ENCODE measurements around the gene SELENOH.

Gene SELENOH

DNA sequence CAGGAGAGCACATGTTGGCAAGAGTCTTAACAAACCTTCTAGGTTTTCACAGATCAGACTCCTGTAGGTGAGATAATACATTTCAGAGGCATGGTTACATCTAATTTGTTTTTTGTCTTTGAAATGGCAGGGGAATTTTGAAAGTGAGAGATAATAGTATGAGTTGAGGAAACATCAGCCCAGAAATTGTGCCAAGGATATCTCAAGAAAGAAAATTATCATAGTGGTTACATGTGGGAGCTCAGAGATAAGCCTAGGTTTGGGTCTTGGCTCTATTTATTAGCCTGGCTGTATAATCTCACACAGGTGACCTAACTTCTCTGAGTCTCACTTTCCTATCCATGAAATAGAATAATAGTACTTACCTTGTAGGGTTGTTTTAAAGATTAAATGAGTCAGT, 9.9 kb downstream of the SELENOH start:
- no peak for DNase-seq

DNA sequence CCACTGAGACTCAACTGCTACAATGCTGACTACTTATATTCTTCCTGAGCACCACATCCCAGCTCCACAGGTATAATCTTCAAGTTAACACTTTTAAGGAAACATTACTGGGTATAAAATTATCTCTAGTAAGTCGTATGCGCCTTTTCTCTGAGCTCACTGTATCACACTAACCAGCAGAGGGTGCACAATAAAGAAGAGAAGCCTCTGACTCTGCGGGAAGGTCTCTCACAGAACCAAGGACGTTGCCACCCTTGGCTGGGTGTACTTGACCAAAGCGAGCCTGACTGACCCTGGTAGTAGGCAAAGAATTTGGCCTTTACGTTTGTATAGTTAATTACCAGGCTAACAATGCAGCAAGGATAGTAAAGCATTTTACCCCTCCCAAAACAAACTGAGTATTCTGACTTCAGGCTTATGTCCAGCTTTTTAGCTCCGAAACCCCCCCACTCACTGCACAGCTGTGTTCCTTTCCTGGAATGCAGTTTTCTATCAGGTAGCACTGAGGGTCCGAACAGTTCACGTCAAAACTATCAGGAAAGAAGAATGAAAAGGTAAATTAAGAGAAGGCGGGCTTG, 10.5 kb downstream of the SELENOH start, which contains the start of gene BTBD18:
Gene BTBD18 (minus strand): TSS at position 144 of the 578 bp plus-strand sequence. CDS start 631 bp downstream, outside the sequence.
- DNase-seq = no peak

DNA sequence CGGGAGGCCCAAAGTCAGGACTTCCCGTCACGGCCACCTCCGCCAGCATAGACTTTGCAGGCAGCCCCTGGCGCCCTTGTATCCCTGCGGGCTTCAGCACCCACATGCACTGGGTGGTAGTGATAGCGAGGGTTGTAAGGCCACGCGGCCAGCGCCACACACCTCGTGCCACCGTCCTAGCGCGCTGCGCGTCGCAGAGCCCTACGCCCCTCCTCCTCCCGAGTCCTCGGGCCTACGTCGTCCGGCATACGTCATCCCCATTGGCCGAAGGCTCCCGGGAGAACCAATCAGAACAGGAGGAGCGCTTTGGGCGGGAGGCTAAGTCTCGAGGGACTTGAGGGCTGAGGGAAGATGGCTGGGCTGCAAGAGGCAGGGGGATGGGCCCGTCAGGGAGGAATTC, 11.7 kb downstream of the SELENOH start:
- no peak for DNase-seq

DNA sequence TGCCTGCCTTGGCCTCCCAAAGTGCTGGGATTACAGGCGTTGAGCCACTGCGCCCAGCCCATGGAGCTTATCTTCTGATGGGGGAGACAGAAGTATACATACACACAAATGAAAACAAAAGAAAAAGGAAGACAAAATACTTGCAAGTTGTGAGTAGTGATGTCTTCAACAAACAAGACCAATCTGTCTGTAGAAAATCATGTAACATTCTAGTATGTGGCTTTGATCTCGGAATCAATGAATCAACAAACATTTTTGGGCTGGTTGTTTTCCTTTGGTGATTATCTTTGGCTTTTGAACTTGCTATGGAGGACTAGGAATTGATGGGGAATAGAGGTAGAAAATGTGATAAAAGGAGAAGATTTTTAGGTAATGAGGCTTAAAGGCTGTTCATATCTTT, 16.9 kb downstream of the SELENOH start:
- DNase-seq = no peak

DNA sequence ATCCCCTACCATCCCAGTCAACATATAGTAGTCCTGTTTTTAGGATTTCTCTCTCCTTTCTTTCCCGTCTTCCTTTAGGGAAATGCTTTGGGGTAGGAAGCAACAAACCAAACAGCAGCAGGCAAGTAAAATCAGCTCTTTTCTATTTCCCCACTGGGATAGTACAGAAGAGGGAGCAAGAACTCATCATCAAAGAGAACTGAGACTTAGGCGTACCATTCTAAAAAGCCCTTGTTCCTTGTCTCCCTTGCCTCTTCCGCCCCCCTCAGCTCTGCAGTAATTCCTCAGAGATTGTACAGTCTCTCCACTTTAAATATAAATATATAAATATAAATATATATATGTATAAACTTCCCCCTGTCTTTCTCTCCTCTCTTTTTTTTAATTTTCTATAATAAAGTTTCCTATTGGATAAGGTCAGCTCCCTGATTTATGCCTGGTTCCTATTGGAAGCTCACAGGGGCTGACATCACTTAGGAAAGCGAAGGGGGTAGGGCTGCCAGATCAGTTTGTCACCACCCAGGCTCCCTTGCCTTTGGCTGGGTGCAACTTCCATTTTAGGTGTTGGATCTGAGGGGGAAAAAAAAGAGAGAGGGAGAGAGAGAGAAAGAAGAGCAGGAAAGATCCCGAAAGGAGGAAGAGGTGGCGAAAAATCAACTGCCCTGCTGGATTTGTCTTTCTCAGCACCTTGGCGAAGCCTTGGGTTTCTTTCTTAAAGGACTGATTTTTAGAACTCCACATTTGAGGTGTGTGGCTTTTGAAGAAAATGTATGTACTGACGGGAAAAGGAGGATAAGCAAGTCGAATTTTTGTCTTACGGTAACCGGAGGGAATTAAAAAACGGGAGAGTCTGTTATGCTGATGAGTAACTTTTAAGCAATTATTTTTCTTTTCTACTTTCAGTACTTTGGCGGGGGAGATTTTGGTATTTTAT, 20.3 kb downstream of the SELENOH start, which contains the start of gene CTNND1:
Gene CTNND1 (plus strand): TSS at position 502 of the 934 bp plus-strand sequence. CDS start 29,677 bp downstream, outside the sequence.
- no peak for DNase-seq

DNA sequence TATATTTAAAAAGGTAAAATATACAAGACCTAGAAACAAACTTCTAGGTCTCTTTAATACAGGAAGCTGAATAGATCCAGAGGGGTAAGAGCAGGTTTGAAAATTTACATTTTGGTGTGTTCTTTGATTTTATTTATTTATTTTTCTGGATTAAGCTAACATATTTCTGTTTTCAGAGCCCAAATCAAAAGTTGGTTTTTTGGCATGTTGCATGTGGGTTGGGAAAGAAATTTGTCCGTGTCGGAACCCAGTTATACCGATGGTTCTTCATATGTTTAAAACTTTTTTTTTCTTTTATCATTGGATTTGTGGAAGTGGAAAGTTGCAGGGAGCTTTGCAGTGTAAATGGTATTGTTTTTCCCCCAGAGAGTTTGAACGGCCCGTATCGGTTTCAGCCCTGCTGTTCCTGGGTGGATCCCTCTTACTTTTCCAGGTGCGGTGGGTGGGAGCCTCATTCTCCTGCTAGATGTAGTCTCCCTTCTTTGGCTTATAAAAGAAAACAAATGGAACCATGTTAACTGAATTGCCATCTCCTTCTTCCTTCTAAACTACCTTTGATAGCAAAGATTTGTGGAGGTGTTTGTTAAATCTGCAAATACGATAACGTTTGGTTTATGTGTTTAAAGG, 21.1 kb downstream of the SELENOH start:
- no peak for DNase-seq

DNA sequence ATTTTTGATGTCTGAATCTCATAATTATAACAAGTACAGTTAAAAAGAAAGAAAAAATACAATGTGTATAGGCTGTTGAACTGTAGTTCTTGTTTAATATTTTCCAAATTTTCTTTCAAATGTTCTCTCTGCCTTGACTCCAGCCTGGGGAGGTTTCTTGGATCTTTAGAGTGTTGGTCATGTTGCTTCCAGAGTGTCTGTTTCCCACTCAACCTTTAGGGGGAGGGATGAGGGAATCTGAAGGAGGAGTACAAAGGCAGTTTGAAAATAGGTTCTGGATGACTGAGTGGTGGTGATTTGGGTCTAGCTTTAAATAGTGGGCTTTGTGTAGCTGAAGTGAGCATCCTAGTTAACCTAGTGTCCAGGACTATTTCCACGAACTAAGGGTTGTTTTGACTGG, 22.3 kb downstream of the SELENOH start:
- no peak for DNase-seq

DNA sequence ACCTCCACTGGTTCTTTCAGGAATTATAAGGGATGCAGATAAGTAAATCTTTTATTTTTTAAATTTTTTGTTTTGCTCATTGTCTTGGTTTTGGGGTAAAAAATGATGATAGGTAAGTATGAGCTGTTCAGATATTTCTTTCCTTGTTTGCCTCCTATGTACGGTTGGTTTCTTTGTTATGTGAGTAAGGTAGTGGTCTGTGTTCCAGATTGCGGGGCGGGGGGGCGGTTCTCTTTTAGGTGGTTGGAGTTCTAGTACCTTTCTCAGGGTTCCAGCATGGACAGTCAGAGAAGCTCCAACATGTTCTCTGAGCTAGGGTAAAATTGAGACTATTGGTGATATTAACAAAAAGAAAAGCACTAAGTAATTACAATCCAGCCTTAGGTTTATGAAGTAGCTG, 22.7 kb downstream of the SELENOH start:
- DNase-seq = no peak

DNA sequence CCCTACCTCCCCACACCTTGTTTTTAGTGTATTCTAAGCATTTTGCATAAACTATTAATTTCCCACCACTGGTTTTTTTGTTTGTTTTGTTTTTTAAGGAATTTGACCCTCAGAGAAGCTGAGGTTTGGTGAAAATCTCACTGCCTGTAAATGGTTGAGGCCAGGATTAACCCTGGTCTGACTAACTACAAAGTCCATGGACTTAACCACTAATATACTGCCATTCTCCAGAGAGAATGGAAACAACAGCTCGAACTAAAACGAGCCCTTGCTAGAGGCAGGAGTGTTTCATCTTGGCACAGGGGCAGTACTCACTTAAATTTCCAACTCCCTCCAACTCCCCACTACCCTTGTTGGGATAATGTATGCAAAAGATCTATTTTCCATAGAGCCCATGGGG, 23.3 kb downstream of the SELENOH start:
- no peak for DNase-seq

DNA sequence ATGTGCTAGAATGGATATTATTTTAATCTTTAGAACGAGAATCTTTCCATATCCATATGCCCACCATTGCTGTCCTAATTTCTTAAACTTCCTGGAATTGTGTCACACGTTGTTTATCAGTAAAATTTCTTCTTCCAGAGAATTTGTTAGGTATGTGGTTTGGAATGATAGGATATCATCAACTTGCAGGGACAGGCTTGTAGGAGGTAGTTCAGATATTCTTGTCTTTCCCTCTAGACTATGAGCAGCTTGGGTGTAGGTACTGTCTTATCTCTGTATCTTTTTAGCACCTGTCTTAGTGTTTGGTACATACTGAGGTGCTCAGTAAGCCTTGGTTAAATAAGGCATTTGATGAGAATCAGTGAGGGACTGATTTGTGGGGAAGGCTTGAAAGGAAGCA, 23.7 kb downstream of the SELENOH start:
- DNase-seq = no peak

DNA sequence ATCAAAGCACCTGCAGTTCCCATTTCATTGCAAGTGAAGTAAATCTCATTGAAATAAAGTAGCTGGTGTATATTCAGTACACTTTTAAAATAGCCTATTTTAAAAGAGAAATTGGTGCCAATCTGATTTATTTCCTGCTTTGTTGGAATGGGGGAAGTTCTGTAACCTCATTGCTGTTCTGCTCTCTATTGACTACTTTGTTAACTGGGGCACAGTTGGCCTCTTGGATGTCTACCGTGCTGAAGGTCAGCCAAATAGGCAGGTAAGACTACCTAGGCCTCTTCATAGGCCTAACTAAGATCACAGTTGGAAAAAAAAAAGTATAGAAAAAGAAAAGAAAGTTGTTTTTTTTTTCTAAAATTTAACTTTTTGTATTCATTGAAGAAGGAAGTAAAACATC, 29.5 kb downstream of the SELENOH start:
- DNase-seq = no peak

DNA sequence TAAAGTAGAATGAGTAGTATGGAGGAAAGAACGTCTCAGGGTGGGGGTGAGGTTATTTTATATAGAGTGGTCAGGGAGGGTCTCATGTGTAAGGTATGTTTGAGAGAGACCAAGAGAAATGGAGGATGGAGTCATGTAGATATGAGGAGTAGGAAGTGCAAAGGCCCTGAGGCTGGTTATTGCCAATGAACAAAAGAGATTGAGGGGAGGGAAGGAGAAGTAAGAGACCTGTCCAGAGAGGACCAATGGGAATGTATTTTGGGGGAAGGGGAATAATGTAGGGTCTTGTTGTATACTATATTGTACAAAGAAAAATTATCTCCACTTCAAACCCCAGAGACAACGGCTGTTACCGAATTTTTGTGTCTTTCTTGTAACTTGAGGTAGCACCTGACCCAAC, 30.1 kb downstream of the SELENOH start:
- no peak for DNase-seq

DNA sequence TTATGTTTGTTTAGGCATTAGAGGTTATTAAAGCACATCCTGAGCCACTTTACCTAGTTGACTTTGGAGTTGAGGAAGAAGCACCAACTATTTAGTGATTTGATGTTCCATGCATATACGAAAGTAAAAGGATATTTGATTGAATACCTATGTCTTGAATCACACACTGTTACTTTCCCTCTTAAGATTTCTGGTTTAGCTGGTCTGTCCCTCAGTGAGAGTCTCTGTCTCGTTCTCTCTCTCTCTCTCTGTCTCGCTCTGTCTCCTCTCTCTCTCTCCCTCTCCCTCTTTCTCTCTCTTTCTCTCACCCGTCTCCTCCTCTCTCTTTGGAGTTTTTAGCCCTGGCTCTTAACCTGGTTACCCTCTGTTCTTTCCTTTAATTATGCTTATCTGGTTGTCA, 31.3 kb downstream of the SELENOH start:
- no peak for DNase-seq

DNA sequence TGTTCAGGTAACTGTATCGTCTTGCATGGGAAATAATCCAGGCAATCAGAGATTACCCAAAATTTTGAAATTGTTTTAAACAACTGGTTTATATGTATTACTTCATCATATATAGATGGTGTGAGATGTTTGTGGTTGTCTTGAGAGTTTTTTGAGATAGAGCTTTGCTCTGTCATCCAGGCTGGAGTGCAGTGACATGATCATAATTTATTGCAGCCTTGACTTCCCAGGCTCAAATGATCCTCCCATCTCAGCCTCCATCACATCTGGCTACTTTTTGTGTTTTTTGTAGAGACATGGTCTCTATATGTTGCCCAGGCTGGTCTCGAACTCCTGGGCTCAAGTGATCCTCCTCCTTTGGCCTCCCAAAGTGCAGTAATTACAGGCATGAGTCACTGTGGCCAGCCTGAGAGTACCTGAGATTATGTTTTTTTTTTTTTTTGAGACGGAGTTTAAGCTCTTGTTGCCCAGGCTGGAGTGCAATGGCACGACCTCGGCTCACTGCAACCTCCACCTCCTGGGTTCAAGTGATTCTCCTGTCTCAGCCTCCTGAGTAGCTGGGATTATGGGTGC, 31.8 kb downstream of the SELENOH start:
- no peak for DNase-seq

DNA sequence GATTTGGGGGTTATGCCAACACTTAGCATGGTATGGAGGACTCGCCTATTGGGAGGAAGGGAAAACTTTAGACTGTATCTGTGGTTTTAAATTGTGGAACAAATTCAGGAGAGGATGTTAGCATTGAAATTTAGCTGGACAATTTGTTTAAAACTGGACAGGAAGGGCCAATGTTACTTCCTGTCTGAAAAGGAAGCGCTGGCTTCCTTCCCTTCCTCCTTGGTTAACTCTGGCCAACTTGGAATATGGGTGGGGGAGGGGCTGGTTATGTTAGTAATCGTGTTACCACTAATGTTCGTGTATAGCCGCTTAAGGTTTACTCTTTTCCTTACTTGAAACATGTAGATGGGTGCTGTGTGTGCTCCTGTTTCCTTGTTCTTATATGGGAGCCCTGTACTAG, 34.2 kb downstream of the SELENOH start:
- DNase-seq = no peak

DNA sequence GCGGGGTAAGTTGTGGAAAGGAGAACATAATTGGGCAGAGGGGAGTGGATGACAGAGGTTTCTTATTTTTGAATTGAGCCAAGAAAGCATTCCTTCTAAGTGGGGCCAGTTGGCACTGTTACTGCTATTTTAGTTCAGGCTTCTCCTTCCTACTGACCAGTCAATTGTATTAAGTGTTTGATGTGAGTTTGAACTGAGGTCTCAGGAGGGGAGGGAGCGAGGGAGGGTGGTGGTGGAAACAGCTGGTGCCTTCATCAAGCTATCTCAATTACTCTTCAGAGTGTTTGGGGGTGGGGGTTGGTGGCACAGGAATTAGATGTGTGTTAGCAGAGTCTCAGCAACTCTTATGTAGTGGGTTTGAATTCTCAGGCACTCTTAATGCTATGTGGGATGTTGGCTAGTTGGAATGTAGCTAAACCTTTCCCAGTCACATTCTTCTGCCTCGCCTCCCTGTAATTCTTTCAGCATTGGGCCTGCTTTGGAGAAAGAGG, 34.8 kb downstream of the SELENOH start:
- no peak for DNase-seq

DNA sequence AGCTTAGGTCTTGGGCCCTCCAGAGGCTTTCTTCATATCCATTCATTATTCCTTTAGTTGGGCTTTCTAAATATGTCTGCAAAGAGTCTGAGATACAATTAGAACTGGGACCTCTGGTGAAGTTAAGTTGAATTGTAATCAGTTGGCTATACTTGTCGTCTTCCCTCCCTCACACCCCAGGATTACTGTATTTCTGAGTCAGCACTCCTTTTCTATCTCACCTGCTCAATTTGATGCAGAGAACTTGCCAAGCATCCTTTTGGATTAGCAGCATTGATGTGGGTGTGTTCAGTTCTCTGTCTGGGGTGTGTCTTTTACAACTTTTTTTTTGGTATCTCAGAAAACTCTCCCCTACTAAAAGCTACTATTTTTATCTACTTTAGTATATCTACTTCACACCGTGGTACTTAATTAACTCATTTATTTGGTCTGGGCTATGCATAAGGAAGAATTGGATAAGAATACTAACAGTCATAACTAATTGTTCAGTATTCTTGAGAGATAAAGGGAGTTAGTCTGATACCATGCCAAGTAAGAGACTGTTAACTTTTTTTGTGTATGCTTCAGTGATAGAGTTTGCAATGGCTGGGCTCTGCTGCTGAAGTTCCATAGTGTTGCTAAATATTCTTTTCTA, 35.4 kb downstream of the SELENOH start:
- no peak for DNase-seq

DNA sequence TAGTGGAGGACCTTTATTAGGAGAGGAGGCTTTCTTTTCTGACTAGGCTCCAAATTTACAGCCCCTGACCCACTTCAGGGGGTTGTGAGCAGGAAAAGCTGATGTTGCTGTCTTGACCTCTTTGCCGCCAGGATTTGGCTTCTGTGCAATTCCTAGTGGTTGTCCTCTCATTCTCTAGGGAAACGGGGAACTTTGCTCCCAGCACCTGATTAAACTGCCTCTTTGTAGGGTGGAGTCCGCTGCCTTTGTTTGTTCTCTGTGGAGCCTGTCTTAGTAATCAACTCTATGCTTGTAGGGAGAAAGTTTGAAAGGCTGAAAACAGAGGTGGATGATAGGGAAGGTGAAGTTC, 36.7 kb downstream of the SELENOH start:
- DNase-seq = no peak

DNA sequence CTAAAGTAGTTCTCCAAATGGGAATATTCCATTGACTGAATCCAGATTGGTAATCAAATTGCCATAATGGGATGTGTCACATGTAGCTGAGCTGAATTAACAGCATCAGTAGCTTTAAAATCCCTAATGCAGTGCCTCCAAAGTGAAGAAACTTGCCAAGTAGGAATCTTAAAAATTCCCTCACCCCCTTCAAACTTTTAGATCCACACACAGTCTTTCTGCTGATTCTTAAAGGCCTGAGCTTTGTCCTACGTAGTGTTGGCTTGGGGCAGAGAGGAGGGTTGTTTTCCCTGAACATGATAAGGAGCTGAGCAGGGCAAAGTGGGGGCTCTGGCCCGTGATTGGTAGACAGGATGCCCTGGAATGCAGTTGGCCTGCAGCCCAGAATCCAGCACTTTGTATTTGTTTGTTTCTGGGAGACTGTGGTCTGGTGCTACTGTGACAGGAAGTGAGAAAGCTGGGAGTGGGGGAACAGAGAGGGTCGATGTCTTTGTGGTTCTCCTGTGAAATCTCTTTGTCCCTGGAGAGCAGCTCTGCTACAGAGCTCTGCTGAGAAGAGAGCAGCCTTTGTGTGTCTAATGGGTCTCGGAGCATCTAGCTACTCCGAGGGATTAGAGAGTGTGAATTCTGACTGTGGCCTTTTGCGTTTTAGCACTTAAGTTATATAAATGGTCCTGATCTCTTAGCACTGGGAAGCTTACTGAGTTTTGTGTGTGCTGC, 37.2 kb downstream of the SELENOH start:
- no peak for DNase-seq

DNA sequence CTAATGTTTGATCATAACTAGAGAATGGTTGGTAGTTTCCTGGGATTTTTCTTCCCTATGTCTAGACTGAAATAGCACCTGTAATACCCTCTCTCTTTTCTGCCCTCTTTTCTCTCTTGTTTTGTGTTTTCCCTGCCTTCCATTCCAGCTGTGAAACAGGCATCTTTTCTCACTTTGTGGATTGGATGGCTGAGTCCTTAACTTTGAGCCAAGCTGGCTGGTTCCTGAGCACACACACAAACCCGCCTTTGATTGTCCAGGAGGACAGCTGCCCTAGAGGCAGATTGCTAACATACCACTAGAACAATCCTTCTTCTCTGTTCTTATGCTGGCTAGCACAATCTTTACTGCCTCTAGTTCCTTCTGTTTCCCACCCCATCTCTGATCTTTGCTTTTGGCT, 38.0 kb downstream of the SELENOH start:
- no peak for DNase-seq

DNA sequence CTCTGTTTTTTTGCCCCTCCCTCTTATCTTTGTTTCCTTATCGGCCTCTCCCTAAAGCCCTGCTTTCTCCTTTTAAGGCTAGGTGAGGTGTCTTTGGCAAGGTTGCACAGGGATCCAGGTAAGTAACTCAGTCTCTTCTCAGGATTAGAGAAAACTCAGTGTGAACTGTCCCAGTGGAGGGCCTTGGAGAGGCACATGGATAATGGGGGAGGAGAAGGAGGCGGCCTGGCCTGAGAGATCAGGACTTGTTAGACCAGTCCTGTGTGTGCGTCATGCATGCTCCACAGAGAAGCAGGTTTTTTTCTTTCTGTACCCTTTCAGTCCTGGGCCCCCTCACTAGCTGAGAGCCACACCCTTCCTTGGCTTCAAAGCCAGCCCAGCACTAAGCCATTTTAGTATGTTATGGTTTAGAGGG, 40.2 kb downstream of the SELENOH start:
- DNase-seq = no peak

DNA sequence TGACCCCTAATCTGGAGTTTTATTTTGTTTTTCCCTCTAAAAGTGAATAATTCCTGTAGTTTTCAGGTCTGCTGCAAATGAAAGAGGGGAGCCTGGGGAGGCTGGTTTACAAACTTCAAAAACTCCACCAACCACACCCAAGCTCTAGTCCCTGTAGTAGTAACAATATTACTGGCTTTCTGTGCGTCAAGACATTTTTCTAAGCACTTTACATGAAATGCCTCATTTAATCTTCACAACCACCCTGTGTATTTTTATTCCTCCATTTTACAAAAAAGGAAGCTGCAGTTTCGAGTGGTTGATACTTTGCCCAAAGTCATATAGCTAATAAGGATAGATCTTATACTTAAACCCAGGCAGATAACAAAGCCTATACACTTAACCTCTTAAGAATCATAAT, 43.8 kb downstream of the SELENOH start:
- DNase-seq = no peak

Measured in activated CD4-positive, alpha-beta T cell treated with anti-CD3 and anti-CD28 coated beads, Interleukin-2, Interleukin-6, amounts not matched to agents 100 ng/mL and 50 ng/mL, durations not matched to agents 16 hours and 8 hours (primary cell).